Smooth muscle cell (in vitro differentiated cells): Measurements from ENCODE around the gene SETD1A. TPM values are rescaled to one million over a fixed set of nuclear protein-coding genes. Genes with fewer than 3 reads are reported as not detected.

Experiments used
- DNase-seq: peaks from one replicate; lab custom pipeline; 2025; ENCODE audit not compliant: unreplicated experiment; lab: John Stamatoyannopoulos, UW
- H2AFZ ChIP-seq: fragments of 200-600 bp; sonication (generic); 2 replicates; pipeline ENCODE4 v1.6.0; 2016; ENCODE audit warnings: antibody characterized with exemption, low read depth, mild to moderate bottlenecking
- H3F3A ChIP-seq: fragments of 200-600 bp; sonication (generic); 2 replicates; pipeline ENCODE4 v1.6.0; 2017; ENCODE audit warnings: antibody characterized with exemption, low read depth
- H3K27ac ChIP-seq: fragments of 200-600 bp; sonication (generic); 2 replicates; pipeline ENCODE4 v1.5.1; 2016; ENCODE audit warnings: low read depth, mild to moderate bottlenecking
- H3K27me3 ChIP-seq: fragments of 200-600 bp; sonication (generic); 2 replicates; pipeline ENCODE4 v1.6.1; 2016; ENCODE audit warnings: low read depth, mild to moderate bottlenecking
- H3K36me3 ChIP-seq: fragments of 200-600 bp; sonication (generic); 2 replicates; pipeline ENCODE4 v1.5.1; 2016; ENCODE audit warnings: low read depth
- H3K4me1 ChIP-seq: fragments of 200-600 bp; sonication (generic); 2 replicates; pipeline ENCODE4 v1.5.1; 2016; ENCODE audit warnings: low read depth
- H3K4me2 ChIP-seq: fragments of 200-600 bp; sonication (generic); 2 replicates; pipeline ENCODE4 v1.6.0; 2016; ENCODE audit warnings: mild to moderate bottlenecking
- H3K4me3 ChIP-seq: fragments of 200-600 bp; sonication (generic); 2 replicates; pipeline ENCODE4 v1.5.1; 2016; ENCODE audit warnings: mild to moderate bottlenecking
- H3K79me2 ChIP-seq: fragments of 200-600 bp; sonication (generic); 2 replicates; pipeline ENCODE4 v1.6.0; 2016; ENCODE audit warnings: low read depth, mild to moderate bottlenecking
- H3K9ac ChIP-seq: fragments of 200-600 bp; sonication (generic); 2 replicates; pipeline ENCODE4 v1.6.0; 2016; ENCODE audit warnings: low read depth
- H3K9me3 ChIP-seq: fragments of 200-600 bp; sonication (generic); replicated peaks from 2 replicates; pipeline ENCODE4 v1.5.1; 2016; ENCODE audit warnings: low read depth
- H4K20me1 ChIP-seq: fragments of 200-600 bp; sonication (generic); 2 replicates; pipeline ENCODE4 v1.6.0; 2016; ENCODE audit warnings: low read depth
- whole genome bisulfite sequencing: methylation state at CpG from one replicate; pipeline ENCODE4 v1.1.7; 2016; ENCODE audit warnings: low lambda C conversion rate; 5-methylcytosine and 5-hydroxymethylcytosine counted together
- polyA plus RNA-seq: library from polyadenylated mRNA; unstranded; fragments of >200 nt; fragmentation: Nextera tagmentation; extraction: Ambion mirVana; gene quantifications from 2 replicates; pipeline ENCODE4 v1.2.1, GENCODE V29; 2016
- total RNA-seq: library from RNA; depleted of rRNA; stranded (reverse); fragments of >200 nt; gene quantifications from 2 replicates; pipeline ENCODE4 v1.2.3, GENCODE V29; 2014
- TF ChIP-seq, protein P1 (sequence below): fragments of 200-600 bp; sonication (generic); IDR thresholded peaks from 2 replicates; pipeline ENCODE4 v1.5.1; 2017; ENCODE audit warnings: borderline replicate concordance, mild to moderate bottlenecking, antibody characterized with exemption; ENCODE audit not compliant: insufficient read depth, poor library complexity, severe bottlenecking

Gene SETD1A
- total and polyA plus RNA-seq, 2 experiments from 2014 or later = 1.2 to 2.9 TPM

DNA sequence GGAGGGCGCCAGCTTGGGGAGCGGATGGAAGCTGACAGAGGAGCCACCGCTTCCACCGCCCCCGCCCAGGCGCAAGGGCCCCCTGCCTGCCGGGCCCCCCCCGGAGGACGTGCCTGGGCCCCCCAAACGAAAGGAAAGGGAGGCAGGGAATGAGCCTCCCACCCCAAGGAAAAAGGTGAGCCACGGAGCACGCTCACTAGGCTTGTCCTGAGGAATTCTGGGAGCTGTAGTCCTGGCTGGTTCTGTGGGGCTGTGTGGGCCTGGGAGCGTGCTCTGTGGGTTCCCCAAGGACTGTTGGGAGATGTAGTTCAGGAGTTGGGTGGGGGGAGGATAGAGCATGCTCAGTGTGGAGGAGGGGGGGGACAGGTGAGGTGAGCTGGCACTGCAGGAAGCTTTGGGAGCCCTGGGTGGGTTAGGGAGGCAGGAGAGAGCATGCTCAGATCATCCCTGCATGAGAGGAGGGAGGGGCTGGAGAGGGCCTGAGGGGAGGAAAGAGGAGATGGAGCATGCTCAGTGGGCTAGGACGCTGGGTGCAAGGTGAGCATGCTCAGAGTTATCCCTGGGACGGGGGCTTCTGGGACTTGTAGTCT lies 29.7 kb upstream of the SETD1A start:
- DNase-seq = no peak
- Histone ChIP-seq H3F3A (no peaks in the 10 kb centered on the region), H4K20me1 (peaks cover 12% of the 10 kb centered on the region), H3K9me3 (no peaks in the 10 kb centered on the region), H3K4me3 (no peak overlapping the region), H3K27me3 (no peaks in the 10 kb centered on the region), H2AFZ (no peak overlapping the region), H3K27ac (no peak overlapping the region), H3K4me2 (no peak overlapping the region), H3K9ac (no peak overlapping the region), H3K79me2 (peaks cover 3% of the 10 kb centered on the region), H3K4me1 (peaks cover 10% of the 10 kb centered on the region), H3K36me3 (no peaks in the 10 kb centered on the region)
- TF ChIP-seq, protein P1, sequence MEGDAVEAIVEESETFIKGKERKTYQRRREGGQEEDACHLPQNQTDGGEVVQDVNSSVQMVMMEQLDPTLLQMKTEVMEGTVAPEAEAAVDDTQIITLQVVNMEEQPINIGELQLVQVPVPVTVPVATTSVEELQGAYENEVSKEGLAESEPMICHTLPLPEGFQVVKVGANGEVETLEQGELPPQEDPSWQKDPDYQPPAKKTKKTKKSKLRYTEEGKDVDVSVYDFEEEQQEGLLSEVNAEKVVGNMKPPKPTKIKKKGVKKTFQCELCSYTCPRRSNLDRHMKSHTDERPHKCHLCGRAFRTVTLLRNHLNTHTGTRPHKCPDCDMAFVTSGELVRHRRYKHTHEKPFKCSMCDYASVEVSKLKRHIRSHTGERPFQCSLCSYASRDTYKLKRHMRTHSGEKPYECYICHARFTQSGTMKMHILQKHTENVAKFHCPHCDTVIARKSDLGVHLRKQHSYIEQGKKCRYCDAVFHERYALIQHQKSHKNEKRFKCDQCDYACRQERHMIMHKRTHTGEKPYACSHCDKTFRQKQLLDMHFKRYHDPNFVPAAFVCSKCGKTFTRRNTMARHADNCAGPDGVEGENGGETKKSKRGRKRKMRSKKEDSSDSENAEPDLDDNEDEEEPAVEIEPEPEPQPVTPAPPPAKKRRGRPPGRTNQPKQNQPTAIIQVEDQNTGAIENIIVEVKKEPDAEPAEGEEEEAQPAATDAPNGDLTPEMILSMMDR = no peak
- WGBS = 67% methylated on average over 7 of the region's 15 CpGs

DNA sequence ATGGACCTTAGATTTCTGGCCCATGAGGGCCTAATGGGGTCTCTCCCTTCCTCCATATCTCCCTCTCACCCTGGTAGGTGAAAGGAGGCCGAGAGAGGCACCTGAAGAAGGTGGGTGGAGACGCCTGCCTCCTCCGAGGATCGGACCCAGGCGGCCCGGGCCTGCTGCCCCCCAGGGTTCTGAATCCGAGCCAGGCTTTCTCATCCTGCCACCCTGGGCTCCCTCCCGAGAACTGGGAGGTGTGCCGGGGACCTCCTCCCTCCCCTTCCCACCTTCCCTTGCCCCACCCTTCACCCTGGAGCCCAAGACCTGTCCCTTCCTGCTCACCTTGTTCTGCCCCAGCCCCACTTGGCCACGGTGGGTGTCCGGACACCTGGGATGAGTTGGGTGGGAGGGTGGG lies 29.2 kb upstream of the SETD1A start:
- WGBS = 96% methylated on average over 9 of the region's 11 CpGs
- peaks cover 10% of the 10 kb centered on the region for H3K4me1 ChIP-seq
- H3K27ac ChIP-seq = no peak overlapping the region
- no peak overlapping the region for H3K4me3 ChIP-seq
- no peaks in the 10 kb centered on the region for H3K36me3 ChIP-seq
- H3K9me3 ChIP-seq = no peaks in the 10 kb centered on the region
- H3F3A ChIP-seq = no peaks in the 10 kb centered on the region
- TF ChIP-seq, protein P1 = no peak
- DNase-seq = no peak
- peaks cover 3% of the 10 kb centered on the region for H3K79me2 ChIP-seq
- no peaks in the 10 kb centered on the region for H3K27me3 ChIP-seq
- H3K4me2 ChIP-seq = no peak overlapping the region
- no peak overlapping the region for H2AFZ ChIP-seq
- no peak overlapping the region for H3K9ac ChIP-seq
- peaks cover 12% of the 10 kb centered on the region for H4K20me1 ChIP-seq

DNA sequence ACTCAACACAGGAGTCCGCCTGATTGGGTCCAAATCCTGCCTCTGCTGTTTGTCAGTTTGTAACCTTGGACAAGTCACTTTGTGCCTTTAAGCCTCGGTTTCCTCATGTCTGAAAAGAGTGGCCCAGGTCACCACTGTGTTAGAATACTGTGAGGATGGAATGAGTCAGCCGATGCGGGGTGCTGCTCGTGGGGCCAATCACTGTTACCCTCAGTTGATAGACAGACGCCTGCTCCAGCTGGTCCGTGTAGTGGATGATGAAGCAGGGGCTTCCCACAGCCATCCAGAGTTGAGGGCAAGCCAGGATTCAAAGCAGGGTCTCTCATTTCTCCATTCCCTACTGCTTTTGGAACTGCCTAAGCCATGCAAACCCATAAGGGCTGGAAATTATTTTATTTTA lies 28.4 kb upstream of the SETD1A start:
- no peak for DNase-seq
- no peak overlapping the region for H3K4me3 ChIP-seq
- H3K4me1 ChIP-seq = peaks cover 10% of the 10 kb centered on the region
- no peaks in the 10 kb centered on the region for H3F3A ChIP-seq
- H3K79me2 ChIP-seq = peaks cover 3% of the 10 kb centered on the region
- H3K9me3 ChIP-seq = no peaks in the 10 kb centered on the region
- WGBS = 93% methylated on average over 7 of the region's 7 CpGs
- H3K27ac ChIP-seq = no peak overlapping the region
- no peak overlapping the region for H3K4me2 ChIP-seq
- H3K9ac ChIP-seq = no peak overlapping the region
- peaks cover 12% of the 10 kb centered on the region for H4K20me1 ChIP-seq
- no peaks in the 10 kb centered on the region for H3K36me3 ChIP-seq
- no peaks in the 10 kb centered on the region for H3K27me3 ChIP-seq
- H2AFZ ChIP-seq = no peak overlapping the region
- TF ChIP-seq, protein P1 = no peak

DNA sequence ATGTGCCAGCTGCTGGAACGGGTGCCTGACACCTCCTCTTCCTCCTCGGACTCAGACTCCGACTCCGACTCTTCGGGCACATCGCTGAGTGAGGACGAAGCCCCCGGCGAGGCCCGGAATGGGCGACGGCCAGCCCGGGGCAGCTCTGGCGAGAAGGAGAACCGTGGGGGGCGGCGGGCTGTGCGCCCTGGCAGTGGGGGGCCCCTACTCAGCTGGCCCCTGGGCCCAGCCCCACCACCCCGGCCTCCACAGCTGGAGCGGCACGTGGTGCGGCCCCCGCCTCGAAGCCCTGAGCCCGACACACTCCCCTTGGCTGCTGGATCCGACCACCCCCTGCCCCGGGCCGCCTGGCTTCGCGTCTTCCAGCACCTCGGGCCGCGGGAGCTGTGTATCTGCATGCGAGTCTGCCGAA lies 27.4 kb upstream of the SETD1A start:
- no peaks in the 10 kb centered on the region for H3K79me2 ChIP-seq
- no peak for DNase-seq
- no peak overlapping the region for H3K27ac ChIP-seq
- no peak overlapping the region for H3K4me3 ChIP-seq
- H3K4me1 ChIP-seq = peaks cover 1% of the 10 kb centered on the region
- TF ChIP-seq, protein P1 = no peak
- H3K9me3 ChIP-seq = no peaks in the 10 kb centered on the region
- peaks cover 4% of the 10 kb centered on the region for H4K20me1 ChIP-seq
- no peaks in the 10 kb centered on the region for H3K36me3 ChIP-seq
- H3K27me3 ChIP-seq = no peaks in the 10 kb centered on the region
- H3K9ac ChIP-seq = no peak overlapping the region
- H2AFZ ChIP-seq = no peak overlapping the region
- H3K4me2 ChIP-seq = no peak overlapping the region
- 97% methylated on average over 18 of the region's 35 CpGs for WGBS
- no peaks in the 10 kb centered on the region for H3F3A ChIP-seq
